Prostate gland (tissue), 2 donors: Measurements from ENCODE around the gene TESK1.

Experiments used
- POLR2A ChIP-seq: fragments of 450-650 bp; IDR thresholded peaks from one replicate; pipeline ENCODE4 v1.6.1; 2016; ENCODE audit warnings: antibody characterized with exemption, mild to moderate bottlenecking
- POLR2AphosphoS5 ChIP-seq: sonication (generic); formaldehyde crosslinking; IDR thresholded peaks from one replicate; pipeline ENCODE4 v1.6.1; 2017; ENCODE audit warnings: antibody characterized with exemption
- TF ChIP-seq, protein P1 (sequence below), 4 experiments: fragments of 200-600 bp in 2 of 4; fragments of 450-650 bp in 2 of 4; sonication (generic) in 2 of 4; IDR thresholded peaks; 1 replicate in 3 of 4; 2 replicates in 1 of 4; pipeline ENCODE4 v1.5.1; 2016 to 2019; ENCODE audit warnings: antibody characterized with exemption in 4 of 4, mild to moderate bottlenecking in 2 of 4, moderate library complexity in 2 of 4

DNA sequence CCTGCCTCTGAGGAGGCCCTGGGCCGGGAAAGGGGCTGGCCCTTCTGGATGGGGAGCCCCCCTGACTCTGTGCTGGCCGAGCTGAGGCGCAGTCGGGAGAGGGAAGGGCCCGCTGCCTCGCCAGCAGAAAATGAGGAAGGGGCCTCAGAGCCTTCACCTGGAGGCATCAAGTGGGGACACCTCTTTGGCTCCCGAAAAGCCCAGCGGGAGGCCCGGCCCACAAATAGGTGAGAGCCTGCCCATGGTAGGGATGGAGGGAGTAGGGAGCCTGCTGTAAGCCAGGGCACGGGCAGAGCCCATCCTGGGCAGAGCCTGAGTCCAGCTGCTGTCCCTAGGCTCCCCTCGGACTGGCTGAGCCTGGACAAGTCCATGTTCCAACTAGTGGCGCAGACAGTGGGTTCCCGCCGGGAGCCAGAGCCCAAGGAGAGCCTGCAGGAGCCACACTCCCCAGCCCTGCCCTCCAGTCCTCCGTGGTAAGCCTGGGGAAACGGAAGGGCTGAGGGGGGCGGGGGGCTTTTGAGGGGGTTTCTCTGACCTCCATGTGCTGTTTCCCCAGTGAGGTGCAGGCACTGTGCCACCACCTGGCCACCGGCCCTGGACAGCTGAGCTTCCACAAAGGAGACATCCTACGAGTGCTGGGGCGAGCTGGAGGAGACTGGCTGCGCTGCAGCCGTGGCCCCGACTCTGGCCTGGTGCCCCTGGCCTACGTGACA, 44.3 kb upstream of the TESK1 start:
- TF ChIP-seq, protein P1, sequence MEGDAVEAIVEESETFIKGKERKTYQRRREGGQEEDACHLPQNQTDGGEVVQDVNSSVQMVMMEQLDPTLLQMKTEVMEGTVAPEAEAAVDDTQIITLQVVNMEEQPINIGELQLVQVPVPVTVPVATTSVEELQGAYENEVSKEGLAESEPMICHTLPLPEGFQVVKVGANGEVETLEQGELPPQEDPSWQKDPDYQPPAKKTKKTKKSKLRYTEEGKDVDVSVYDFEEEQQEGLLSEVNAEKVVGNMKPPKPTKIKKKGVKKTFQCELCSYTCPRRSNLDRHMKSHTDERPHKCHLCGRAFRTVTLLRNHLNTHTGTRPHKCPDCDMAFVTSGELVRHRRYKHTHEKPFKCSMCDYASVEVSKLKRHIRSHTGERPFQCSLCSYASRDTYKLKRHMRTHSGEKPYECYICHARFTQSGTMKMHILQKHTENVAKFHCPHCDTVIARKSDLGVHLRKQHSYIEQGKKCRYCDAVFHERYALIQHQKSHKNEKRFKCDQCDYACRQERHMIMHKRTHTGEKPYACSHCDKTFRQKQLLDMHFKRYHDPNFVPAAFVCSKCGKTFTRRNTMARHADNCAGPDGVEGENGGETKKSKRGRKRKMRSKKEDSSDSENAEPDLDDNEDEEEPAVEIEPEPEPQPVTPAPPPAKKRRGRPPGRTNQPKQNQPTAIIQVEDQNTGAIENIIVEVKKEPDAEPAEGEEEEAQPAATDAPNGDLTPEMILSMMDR (IDR thresholded peaks at IDR 0.05): no peak
- TF ChIP-seq POLR2A (no peak), POLR2AphosphoS5 (no peak)
